Measurements from ENCODE around the gene TEX19.
"Not testable (repeated sequence)": the region's sequence is repeated elsewhere in the genome, so short reads cannot be mapped to it uniquely, and the experiment has no call there.

Gene TEX19

DNA sequence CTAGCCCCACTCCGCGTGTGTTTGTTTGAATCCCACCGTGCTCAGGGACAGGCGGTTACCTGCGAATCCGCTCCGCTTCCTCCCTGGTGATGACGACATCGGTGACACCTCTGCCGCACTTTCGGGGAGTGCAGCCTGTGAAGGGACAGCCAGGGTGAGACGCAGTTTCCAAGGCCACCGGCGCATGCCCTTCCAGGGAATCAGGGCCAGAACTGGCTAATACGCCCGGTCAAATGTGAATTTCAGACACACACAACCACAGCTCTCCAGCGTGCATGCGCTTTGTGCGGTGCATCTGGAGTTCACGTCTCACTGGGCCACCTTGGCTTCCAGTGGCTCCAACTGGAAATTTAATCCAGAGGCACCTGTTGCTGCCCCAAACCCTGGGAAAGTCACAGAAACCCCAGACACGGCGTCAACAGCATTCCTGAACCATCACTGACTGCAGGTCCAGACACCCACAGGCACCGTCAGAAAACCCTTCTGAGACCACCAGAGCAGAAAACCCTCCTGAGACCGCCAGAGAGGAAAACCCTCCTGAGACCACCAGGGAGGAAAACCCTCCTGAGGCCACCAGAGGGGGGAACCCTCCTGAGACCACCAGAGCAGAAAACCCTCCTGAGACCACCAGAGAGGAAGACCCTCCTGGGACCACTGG, 52.5 kb downstream of the TEX19 start:
- DNase-seq (ENCODE audit: low spot score): no peak

DNA sequence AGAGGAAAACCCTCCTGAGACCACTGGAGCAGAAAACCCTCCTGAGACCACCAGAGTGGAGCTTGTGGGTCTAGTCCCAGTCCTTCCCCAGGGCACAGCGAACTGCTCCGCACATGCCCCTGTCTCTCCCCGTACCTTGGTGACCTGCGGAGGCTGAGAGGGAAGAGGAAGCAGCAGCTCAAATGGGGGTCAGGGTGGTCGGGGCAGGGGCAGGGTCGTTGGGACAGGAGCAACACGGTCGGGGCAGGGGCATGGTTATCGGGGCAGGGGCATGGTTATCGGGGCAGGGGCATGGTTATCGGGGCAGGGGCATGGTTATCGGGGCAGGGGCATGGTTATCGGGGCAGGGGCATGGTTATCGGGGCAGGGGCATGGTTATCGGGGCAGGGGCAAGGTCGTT, 53.0 kb downstream of the TEX19 start:
- DNase-seq (ENCODE audit: low spot score): not testable (repeated sequence)

DNA sequence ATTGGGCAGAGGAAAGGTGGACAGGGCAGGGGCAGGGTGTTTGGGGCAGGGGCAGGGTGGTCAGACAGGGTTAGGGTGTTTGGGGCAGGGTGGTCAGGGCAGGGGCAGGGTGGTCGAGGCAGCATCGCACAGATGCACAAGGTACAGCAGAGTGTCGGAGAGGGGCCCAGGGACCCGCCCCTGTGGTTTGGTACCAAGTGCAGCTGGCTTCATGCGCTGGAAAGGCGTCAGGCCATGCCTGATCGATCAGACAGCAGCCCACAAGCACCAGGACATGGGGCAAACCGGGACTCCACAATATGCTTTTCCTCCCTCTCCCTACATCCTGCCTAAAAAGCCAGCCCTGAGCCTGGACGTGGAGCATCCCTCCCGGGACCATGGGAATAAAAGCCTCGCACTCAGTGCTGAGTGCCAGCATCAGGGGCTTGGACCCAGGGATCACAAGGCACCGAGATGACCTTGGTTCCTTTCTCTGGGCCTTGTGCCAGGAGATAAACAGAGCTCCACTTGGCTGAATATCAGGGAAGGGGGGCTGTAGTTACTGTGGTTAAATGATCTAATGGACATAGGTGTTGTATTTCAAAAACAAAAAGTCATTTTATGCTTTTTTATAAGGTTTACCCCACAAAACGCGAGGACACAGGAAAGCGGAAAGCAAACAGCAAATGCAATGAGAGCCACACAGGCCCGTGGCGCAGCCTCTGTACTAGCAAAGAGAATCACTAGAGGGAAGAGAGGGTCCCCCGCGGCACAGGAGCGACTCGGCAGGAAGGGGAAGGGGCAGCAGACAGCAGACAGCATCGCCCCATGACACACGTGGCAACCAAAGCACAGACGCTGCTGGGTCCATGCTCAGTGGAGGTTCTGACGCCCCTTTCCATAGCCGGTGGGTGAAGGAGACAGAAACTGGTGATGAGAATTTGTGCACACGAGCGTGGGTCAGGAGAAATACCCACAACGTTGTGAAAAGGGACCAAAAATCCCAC, 53.8 kb downstream of the TEX19 start:
- no peak for DNase-seq (ENCODE audit: low spot score)

Data from hepatic stellate cell (primary cell).